Subcutaneous abdominal adipose tissue (tissue), 5 donors: Measurements from ENCODE around the gene LARGE1.

Experiments used
- H3K27ac ChIP-seq: one replicate; pipeline ENCODE4 v1.7.0; 2013; ENCODE audit warnings: low read depth, mild to moderate bottlenecking, inconsistent platforms, low read length, moderate library complexity
- H3K27me3 ChIP-seq, 5 donors: one replicate each; pipeline ENCODE4 v1.7.0; 2013; ENCODE audit warnings: low read length in 5 of 5, inconsistent platforms in 1 of 5; ENCODE audit not compliant: control insufficient read depth in 5 of 5, insufficient read depth in 4 of 5
- H3K36me3 ChIP-seq, 5 donors: one replicate each; pipeline ENCODE4 v1.7.0; 2013; ENCODE audit warnings: low read length in 5 of 5; ENCODE audit not compliant: control insufficient read depth in 5 of 5, insufficient read depth in 5 of 5
- H3K4me1 ChIP-seq, 5 donors: one replicate each; pipeline ENCODE4 v1.7.0; 2013; ENCODE audit warnings: low read length in 5 of 5, mild to moderate bottlenecking in 3 of 5, moderate library complexity in 1 of 5; ENCODE audit not compliant: control insufficient read depth in 5 of 5, insufficient read depth in 5 of 5
- H3K4me3 ChIP-seq, 5 donors: one replicate each; pipeline ENCODE4 v1.7.0; 2013; ENCODE audit warnings: low read length in 5 of 5, low read depth in 1 of 5
- H3K9ac ChIP-seq, 5 donors: one replicate each; pipeline ENCODE4 v1.7.0; 2013; ENCODE audit warnings: low read length in 5 of 5, mild to moderate bottlenecking in 4 of 5, moderate library complexity in 3 of 5
- H3K9me3 ChIP-seq, 5 donors: one replicate each; pipeline ENCODE4 v1.7.0; 2013; ENCODE audit warnings: low read length in 5 of 5; ENCODE audit not compliant: control insufficient read depth in 5 of 5
- donor health status: healthy.
- donor health status: healthy.
- donor health status: healthy.
- donor health status: healthy.
- donor health status: healthy.

The LARGE1 gene

DNA sequence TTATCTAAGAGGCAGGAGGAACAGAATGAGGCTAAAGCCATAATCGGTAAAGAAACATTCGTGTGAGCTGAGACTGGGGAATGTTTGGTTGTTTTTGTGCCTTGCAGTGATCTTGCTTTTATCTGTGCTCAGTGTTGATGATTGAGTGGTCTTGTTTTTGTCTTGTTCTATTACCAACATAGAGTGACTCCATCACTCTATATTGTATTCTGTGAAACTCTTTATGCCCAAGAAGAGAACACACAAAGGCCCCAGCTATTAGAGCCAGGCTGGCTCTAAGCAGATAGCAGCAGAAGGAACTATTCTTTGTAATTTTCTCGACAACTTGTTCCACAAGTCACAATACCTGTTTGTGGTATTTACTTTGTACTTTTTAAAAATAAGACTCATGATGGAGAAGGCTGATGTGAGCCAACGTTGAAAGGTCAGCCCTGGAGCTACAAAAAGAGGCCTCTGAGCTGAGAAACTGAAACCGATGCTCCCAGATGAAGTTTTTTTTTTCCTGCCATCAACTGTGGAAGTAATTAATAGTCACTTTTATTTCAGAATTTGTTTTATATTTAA is 68.4 kb downstream of the LARGE1 start:
- Histone ChIP-seq H3K4me1 (peaks cover 0 to 16% (median 11%) of the 10 kb centered on the region in 5 donors), H3K9me3 (no peaks in the 10 kb centered on the region), H3K27ac (no peak overlapping the region)

DNA sequence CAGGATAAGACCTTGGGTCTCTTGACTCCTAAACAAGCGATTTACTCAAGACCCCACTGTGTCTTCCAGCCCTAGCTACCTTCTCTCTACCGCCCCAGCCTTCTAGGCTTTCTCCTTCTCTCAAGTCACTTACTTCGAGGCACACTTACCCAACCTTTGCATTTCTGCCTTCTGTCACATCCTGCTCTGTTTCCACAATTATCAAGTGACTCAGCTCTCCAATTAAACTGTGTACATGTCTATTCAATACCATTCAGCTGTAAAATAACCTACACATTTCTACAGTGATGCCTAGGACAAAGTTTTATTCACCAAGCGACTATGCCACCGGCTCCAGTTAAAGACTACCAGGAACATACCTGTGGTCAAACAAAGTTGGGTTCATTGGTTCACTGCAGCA is 69.0 kb downstream of the LARGE1 start:
- peaks cover 0 to 16% (median 11%) of the 10 kb centered on the region in 5 donors for H3K4me1 ChIP-seq
- no peak overlapping the region for H3K27ac ChIP-seq
- H3K9me3 ChIP-seq = no peaks in the 10 kb centered on the region
- no peak overlapping the region for H3K9ac ChIP-seq
- H3K27me3 ChIP-seq = no peaks in the 10 kb centered on the region
- H3K36me3 ChIP-seq = no peaks in the 10 kb centered on the region
- no peak overlapping the region for H3K4me3 ChIP-seq

More for the DNA sequence above, 68.4 kb downstream of the LARGE1 start:
- Histone ChIP-seq H3K9ac (no peak overlapping the region), H3K27me3 (no peaks in the 10 kb centered on the region), H3K4me3 (no peak overlapping the region), H3K36me3 (no peaks in the 10 kb centered on the region)

DNA sequence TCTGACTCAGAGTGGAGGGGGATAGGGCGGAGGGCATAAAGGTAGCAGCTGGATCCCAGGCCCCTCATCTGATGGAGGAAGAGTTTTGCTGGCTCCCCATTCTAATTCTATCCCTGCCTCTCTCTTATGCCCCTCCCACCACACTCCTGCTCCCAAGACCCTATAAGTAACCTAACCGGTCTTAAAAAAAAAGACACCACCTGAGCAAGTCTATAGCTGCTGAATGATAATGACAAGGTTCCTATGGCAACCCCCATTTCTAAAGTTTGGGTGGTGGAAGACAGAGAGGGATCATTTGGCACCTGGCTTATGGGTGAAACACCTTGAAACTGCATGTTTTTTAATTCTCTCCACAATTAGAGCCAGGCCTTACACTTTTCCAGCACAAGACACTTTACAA is 69.6 kb downstream of the LARGE1 start:
- no peak overlapping the region for H3K27ac ChIP-seq

DNA sequence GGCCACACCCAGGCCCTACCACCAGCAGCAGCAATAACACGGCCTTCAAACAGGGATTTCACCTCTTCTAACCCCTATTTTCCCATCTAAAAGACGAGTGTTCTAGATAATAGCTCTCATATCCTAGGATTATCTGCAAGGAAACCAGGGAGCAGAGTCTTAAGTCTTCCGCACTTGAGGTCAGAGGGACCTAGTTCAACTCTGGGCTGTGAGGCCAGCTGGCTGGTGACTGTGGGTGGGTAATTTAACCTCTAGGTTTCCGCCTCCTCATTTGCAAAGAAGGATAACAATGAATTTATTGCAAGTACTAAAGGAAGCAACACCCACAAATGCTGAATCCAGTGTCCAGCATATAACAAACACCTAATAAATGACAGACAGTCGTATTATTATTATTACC is 70.1 kb downstream of the LARGE1 start:
- H3K4me1 ChIP-seq = peaks cover 0 to 16% (median 11%) of the 10 kb centered on the region in 5 donors
- no peaks in the 10 kb centered on the region for H3K27me3 ChIP-seq
- no peak overlapping the region for H3K4me3 ChIP-seq
- no peaks in the 10 kb centered on the region for H3K9me3 ChIP-seq
- H3K27ac ChIP-seq = no peak overlapping the region
- no peaks in the 10 kb centered on the region for H3K36me3 ChIP-seq
- no peak overlapping the region for H3K9ac ChIP-seq

More for the DNA sequence above, 69.6 kb downstream of the LARGE1 start:
- no peaks in the 10 kb centered on the region for H3K36me3 ChIP-seq
- H3K4me1 ChIP-seq = peaks cover 0 to 16% (median 11%) of the 10 kb centered on the region in 5 donors
- H3K4me3 ChIP-seq = no peak overlapping the region
- no peaks in the 10 kb centered on the region for H3K27me3 ChIP-seq
- H3K9ac ChIP-seq = no peak overlapping the region
- H3K9me3 ChIP-seq = no peaks in the 10 kb centered on the region

DNA sequence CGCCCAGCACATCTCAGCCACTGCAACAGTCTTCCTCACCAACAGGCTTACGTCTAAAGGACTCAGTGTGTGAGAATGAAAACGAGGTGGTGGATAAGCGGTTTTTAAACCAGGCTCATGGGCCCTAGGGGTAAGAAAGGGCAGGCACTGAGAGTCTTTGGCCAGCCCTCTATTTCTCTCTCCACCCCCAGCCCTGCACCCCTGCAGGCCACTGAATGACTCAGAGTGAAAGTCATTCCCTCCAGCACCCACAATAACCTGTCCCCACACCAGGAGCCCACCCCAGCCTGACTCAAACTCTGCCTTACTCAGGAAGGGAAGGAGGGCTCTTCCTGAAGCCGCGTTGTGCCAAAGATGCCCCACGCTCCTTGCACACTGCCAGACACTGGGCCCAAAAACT is 72.0 kb downstream of the LARGE1 start:
- no peaks in the 10 kb centered on the region for H3K27me3 ChIP-seq

DNA sequence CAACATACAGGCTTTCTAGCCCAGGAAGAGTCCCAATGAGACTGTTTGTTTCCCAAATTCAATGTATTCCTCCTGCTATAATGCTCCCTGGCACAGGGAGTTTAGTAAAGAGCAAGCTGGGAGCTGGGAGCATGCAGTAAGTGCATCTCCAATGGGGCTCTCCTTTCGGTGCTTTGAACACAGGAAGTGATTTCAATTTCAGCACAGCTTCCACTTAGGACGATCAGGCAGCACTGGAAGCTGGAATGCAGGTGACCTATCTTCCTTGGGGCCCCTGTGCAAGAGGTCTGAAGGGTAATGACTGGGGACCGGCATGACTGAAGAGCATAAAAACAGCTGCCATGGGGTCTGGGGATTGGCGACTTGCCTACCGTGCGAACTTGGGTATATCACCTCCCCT is 76.0 kb downstream of the LARGE1 start:
- H3K9ac ChIP-seq = no peak overlapping the region
- H3K9me3 ChIP-seq = no peaks in the 10 kb centered on the region
- no peaks in the 10 kb centered on the region for H3K36me3 ChIP-seq
- H3K4me1 ChIP-seq = peaks cover 0 to 8% (median 0%) of the 10 kb centered on the region in 5 donors
- H3K27me3 ChIP-seq = no peaks in the 10 kb centered on the region
- H3K4me3 ChIP-seq = no peak overlapping the region
- no peak overlapping the region for H3K27ac ChIP-seq

More for the DNA sequence above, 72.0 kb downstream of the LARGE1 start:
- no peak overlapping the region for H3K9ac ChIP-seq
- no peak overlapping the region for H3K27ac ChIP-seq
- H3K9me3 ChIP-seq = no peaks in the 10 kb centered on the region
- H3K36me3 ChIP-seq = no peaks in the 10 kb centered on the region
- peaks cover 0 to 12% (median 4%) of the 10 kb centered on the region in 5 donors for H3K4me1 ChIP-seq
- H3K4me3 ChIP-seq = no peak overlapping the region

DNA sequence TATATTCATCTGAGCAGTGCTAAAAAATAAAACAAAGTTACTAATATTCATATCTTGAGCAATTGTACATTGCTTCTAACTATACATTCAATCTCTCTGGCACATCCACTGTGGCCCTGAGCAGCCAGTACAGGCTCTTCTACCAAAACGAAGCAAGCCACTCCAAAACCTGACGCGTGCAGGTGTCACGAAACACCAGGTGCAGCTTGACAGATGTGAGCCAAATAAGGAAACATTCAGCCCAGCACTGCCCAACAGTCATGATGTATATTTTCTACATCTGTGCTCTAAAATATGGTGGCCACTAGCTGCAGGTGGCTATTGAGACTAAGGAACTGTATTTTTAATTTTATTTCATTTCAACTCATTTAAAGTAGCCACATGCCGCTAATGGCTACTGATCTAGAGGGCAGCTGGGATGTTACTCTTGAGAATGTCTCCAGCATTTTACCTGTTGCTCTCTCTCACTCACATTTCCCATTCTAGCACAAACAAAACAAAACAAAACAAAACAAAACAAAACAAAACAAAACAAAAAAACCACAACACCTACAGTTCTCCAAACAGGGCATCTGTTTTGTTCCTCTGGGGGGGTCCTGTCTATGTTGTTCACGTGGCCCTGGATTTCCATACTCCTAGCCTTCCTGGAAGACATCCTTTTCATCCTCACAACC is 77.7 kb downstream of the LARGE1 start:
- peaks cover 0 to 8% (median 2%) of the 10 kb centered on the region in 5 donors for H3K4me1 ChIP-seq
- no peaks in the 10 kb centered on the region for H3K9me3 ChIP-seq
- H3K9ac ChIP-seq = no peak overlapping the region
- no peak overlapping the region for H3K4me3 ChIP-seq
- H3K36me3 ChIP-seq = no peaks in the 10 kb centered on the region
- no peak overlapping the region for H3K27ac ChIP-seq
- no peaks in the 10 kb centered on the region for H3K27me3 ChIP-seq

DNA sequence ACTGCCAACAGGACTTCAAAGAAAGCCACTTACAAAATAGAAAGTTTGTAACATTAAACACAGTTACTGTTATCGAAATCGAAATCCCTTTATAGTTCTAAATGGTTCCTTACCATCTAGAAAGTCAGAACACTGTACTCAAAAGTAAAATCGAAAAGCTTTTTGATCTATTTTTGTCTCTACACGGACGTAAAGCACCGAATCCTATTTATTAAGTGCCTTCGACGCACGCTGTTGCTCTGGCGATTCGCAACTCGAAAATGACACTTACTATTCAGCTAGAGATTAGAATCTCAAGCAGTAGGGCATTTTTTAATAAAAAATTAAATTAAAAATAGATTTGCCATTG is 78.3 kb downstream of the LARGE1 start:
- H3K27ac ChIP-seq = no peak overlapping the region
- no peaks in the 10 kb centered on the region for H3K36me3 ChIP-seq
- peak overlapping the region in 1 of 5 donors; percentile 17 for H3K4me3 ChIP-seq
- H3K9ac ChIP-seq = no peak overlapping the region
- H3K27me3 ChIP-seq = no peaks in the 10 kb centered on the region
- no peaks in the 10 kb centered on the region for H3K9me3 ChIP-seq
- peaks cover 0 to 8% (median 2%) of the 10 kb centered on the region in 5 donors for H3K4me1 ChIP-seq

DNA sequence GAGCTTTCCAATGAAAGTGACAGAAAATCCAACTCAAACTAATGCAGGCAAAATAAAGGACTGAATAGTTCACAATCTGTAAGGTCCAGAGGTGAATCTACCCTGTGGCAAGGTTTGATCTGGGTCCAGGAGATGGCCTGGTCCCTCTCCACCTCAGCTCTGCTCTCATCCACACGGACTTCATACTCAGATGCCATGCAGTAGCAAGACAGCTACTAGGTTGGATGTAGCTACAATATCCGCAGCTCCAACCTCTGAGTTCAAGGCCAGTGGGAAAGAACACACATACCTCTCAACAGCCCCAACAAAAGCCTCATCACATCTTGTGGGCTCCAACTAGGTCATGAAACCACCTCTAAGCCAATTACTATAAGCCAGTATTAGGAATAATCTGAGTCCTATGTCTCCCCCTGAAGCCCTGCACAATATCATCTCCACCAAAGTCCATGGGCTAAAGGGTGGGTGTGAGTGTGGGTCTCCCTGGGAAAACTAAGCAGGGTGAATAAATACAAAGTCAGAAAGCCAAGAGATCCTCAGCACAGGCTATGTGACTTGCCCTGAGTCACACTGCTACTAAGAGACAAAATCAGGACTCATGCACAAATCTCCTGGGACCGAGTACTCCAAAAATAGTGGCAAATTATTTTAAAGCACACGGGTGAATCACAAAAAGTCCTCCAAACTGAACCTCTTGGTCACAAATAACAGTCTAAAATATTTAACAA is 78.8 kb downstream of the LARGE1 start:
- Histone ChIP-seq H3K4me3 (peak overlapping the region in 1 of 5 donors; percentile 17), H3K9me3 (no peaks in the 10 kb centered on the region), H3K27me3 (no peaks in the 10 kb centered on the region), H3K4me1 (peaks cover 0 to 8% (median 2%) of the 10 kb centered on the region in 5 donors), H3K27ac (no peak overlapping the region), H3K9ac (no peak overlapping the region), H3K36me3 (no peaks in the 10 kb centered on the region)

DNA sequence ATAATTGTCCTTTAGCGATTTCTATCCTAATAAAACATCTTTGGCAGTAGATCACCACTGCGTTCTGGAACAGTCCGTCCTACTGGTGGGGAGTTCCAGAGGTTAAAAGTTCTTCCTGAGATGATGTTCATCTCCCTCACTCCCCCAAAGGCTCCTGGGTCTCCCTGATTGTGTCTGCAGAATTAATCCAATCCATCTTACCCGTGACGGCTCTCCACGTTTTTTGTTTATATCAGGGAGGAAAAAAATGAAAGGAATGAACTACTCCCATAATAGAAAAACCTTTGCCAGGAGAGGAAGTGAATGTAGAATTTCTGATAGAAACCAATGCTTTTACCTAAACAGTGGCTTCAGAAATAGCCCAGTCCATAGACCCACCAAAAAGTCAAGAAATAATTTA is 81.6 kb downstream of the LARGE1 start:
- Histone ChIP-seq H3K9ac (no peak overlapping the region), H3K9me3 (no peaks in the 10 kb centered on the region), H3K27ac (no peak overlapping the region), H3K36me3 (no peaks in the 10 kb centered on the region), H3K27me3 (no peaks in the 10 kb centered on the region), H3K4me1 (peaks cover 0 to 3% (median 0%) of the 10 kb centered on the region in 5 donors), H3K4me3 (no peak overlapping the region)
